Fibroblast of lung (primary cell): ENCODE results near the gene SPATA33.

Source experiments
- CTCF ChIP-seq, 2 donors: IDR thresholded peaks in 1 of 2; conservative IDR thresholded peaks in 1 of 2; 1 replicate in 1 of 2; 2 replicates in 1 of 2; pipeline ENCODE4 v1.5.1; 2011 to 2012; ENCODE audit warnings: low read length in 2 of 2, control low read depth in 1 of 2, inconsistent platforms in 1 of 2, low read depth in 1 of 2, mild to moderate bottlenecking in 1 of 2
- EZH2 ChIP-seq: IDR thresholded peaks from 2 replicates; pipeline ENCODE4 v1.5.1; 2012; ENCODE audit warnings: low read length, control low read depth, mild to moderate bottlenecking; ENCODE audit errors: missing control alignments

GRCh38 chr16:89657442-89658220 is at the start of gene SPATA33, which contains the start of gene CHMP1A:
- TF ChIP-seq CTCF (conservative IDR thresholded peaks at IDR 0.05 in 1 of 2, IDR thresholded peaks at IDR 0.05 in 1 of 2; ENCODE audit: low read depth in 1 of 2, low read length in 2 of 2) (no peak), EZH2 (no peak)
